HG03565 (cell line): ENCODE results near the gene KAT8.
"Not testable (repeated sequence)": the region's sequence is repeated elsewhere in the genome, so short reads cannot be mapped to it uniquely, and the experiment has no call there.

ENCODE experiments used
- ATAC-seq: cut with Tn5 transposase; IDR thresholded peaks from one replicate; pipeline ENCODE4 v1.9.1; 2021; ENCODE audit warnings: mild to moderate bottlenecking, moderate library complexity; ENCODE audit not compliant: unreplicated experiment

The KAT8 gene

GRCh38 chr16:31130336-31130891 is 12.9 kb downstream of the KAT8 start:
- ATAC-seq = no peak

GRCh38 chr16:31130899-31131298 is 13.4 kb downstream of the KAT8 start:
- no peak for ATAC-seq

GRCh38 chr16:31131416-31131815 is 14.0 kb downstream of the KAT8 start:
- ATAC-seq = no peak

GRCh38 chr16:31131841-31132271 is 14.4 kb downstream of the KAT8 start:
- ATAC-seq = no peak

- ATAC-seq = no peak
These were observed 15.0 kb downstream of the KAT8 start for GRCh38 chr16:31132303-31132979.

- ATAC-seq = no peak
These were observed 15.6 kb downstream of the KAT8 start for GRCh38 chr16:31133046-31133501.

GRCh38 chr16:31134091-31134571 is 16.7 kb downstream of the KAT8 start:
- ATAC-seq = no peak

- no peak for ATAC-seq
These were observed 17.4 kb downstream of the KAT8 start for GRCh38 chr16:31134625-31135534.

- no peak for ATAC-seq
These were observed 18.2 kb downstream of the KAT8 start, which contains the start of gene PRSS8 for GRCh38 chr16:31135535-31136286. TSS of gene PRSS8 (minus strand) at chr16:31135727. CDS start at chr16:31135498, 229 bp downstream.

GRCh38 chr16:31136287-31136662 is 18.8 kb downstream of the KAT8 start:
- no peak for ATAC-seq

GRCh38 chr16:31136822-31137499 is 19.5 kb downstream of the KAT8 start:
- not testable (repeated sequence) for ATAC-seq

GRCh38 chr16:31138621-31139578 is 21.4 kb downstream of the KAT8 start:
- no peak for ATAC-seq

- not testable (repeated sequence) for ATAC-seq
These were observed 23.6 kb downstream of the KAT8 start for GRCh38 chr16:31141071-31141469.

GRCh38 chr16:31141489-31142108 is 24.1 kb downstream of the KAT8 start:
- no peak for ATAC-seq

GRCh38 chr16:31142109-31143010 is 24.9 kb downstream of the KAT8 start:
- peak; percentile 82 for ATAC-seq

GRCh38 chr16:31143011-31143693 is 25.7 kb downstream of the KAT8 start:
- ATAC-seq = no peak

- no peak for ATAC-seq
These were observed 26.3 kb downstream of the KAT8 start for GRCh38 chr16:31143694-31144148.
